ENCODE measurements around the gene ROR2.

ROR2 gene

GRCh38 chr9:91966503-91966902 is 16.5 kb upstream of the ROR2 start:
- TF ChIP-seq CSRNP3 (CRISPR knock-in tag; IDR thresholded peaks at IDR 0.05) (no peak), PPARA (CRISPR knock-in tag; IDR thresholded peaks at IDR 0.05; ENCODE audit: borderline replicate concordance) (no peak), GLIS3 (CRISPR knock-in tag; IDR thresholded peaks at IDR 0.05) (no peak), ZNF565 (CRISPR knock-in tag; conservative IDR thresholded peaks at IDR 0.05; ENCODE audit: low read depth) (no peak), SNAI2 (CRISPR knock-in tag; IDR thresholded peaks at IDR 0.05) (no peak), BACH2 (CRISPR knock-in tag; IDR thresholded peaks at IDR 0.05; ENCODE audit: borderline replicate concordance) (no peak), CSDC2 (CRISPR knock-in tag; IDR thresholded peaks at IDR 0.05) (no peak)
- no peak for ATAC-seq

GRCh38 chr9:91963711-91964240 is 13.7 kb upstream of the ROR2 start:
- no peak for TF ChIP-seq ZNF70 (CRISPR knock-in tag; IDR thresholded peaks at IDR 0.05)
- ATAC-seq: no peak

- no peak for ATAC-seq
- TF ChIP-seq ZFP3 (CRISPR knock-in tag; IDR thresholded peaks at IDR 0.05) (no peak), ARNTL (CRISPR knock-in tag; IDR thresholded peaks at IDR 0.05; ENCODE audit: borderline replicate concordance, low read depth) (no peak), RARB (CRISPR knock-in tag; IDR thresholded peaks at IDR 0.05) (no peak), SNAI2 (CRISPR knock-in tag; IDR thresholded peaks at IDR 0.05) (no peak), PATZ1 (CRISPR knock-in tag; IDR thresholded peaks at IDR 0.05; ENCODE audit: borderline replicate concordance) (no peak), CSDC2 (CRISPR knock-in tag; IDR thresholded peaks at IDR 0.05) (no peak), GLIS3 (CRISPR knock-in tag; IDR thresholded peaks at IDR 0.05) (no peak), OSR1 (CRISPR knock-in tag; IDR thresholded peaks at IDR 0.05) (no peak), ZC3H10 (CRISPR knock-in tag; IDR thresholded peaks at IDR 0.05) (no peak), CSRNP3 (CRISPR knock-in tag; IDR thresholded peaks at IDR 0.05) (no peak), CREB5 (CRISPR knock-in tag; IDR thresholded peaks at IDR 0.05; ENCODE audit: low read depth) (no peak), POU6F1 (CRISPR knock-in tag; IDR thresholded peaks at IDR 0.05; ENCODE audit: borderline replicate concordance, low read depth) (no peak)
Observed at GRCh38 chr9:91960367-91960766, 10.3 kb upstream of the ROR2 start.

GRCh38 chr9:91958174-91958573 is 8.1 kb upstream of the ROR2 start:
- no peak for ATAC-seq
- TF ChIP-seq GLIS3 (CRISPR knock-in tag; IDR thresholded peaks at IDR 0.05) (no peak), CSDC2 (CRISPR knock-in tag; IDR thresholded peaks at IDR 0.05) (no peak), RARB (CRISPR knock-in tag; IDR thresholded peaks at IDR 0.05) (no peak), ZFP30 (CRISPR knock-in tag; IDR thresholded peaks at IDR 0.05) (no peak), TCF4 (CRISPR knock-in tag; IDR thresholded peaks at IDR 0.05; ENCODE audit: borderline replicate concordance) (no peak)

- ATAC-seq: peak; percentile 85
- no peak for TF ChIP-seq ISL1 (CRISPR knock-in tag; IDR thresholded peaks at IDR 0.05)
- TF ChIP-seq ARNTL (CRISPR knock-in tag; IDR thresholded peaks at IDR 0.05; ENCODE audit: borderline replicate concordance, low read depth): no peak
- no peak for TF ChIP-seq ZNF70 (CRISPR knock-in tag; IDR thresholded peaks at IDR 0.05)
- no peak for TF ChIP-seq PATZ1 (CRISPR knock-in tag; IDR thresholded peaks at IDR 0.05; ENCODE audit: borderline replicate concordance)
- TF ChIP-seq CSRNP3 (CRISPR knock-in tag; IDR thresholded peaks at IDR 0.05): no peak
- TF ChIP-seq TCF4 (CRISPR knock-in tag; IDR thresholded peaks at IDR 0.05; ENCODE audit: borderline replicate concordance): no peak
- no peak for TF ChIP-seq TOX (CRISPR knock-in tag; IDR thresholded peaks at IDR 0.05; ENCODE audit: borderline replicate concordance)
- no peak for TF ChIP-seq ZNF8 (CRISPR knock-in tag; IDR thresholded peaks at IDR 0.05)
- no peak for TF ChIP-seq ESRRG (CRISPR knock-in tag; IDR thresholded peaks at IDR 0.05)
- TF ChIP-seq ZFP30 (CRISPR knock-in tag; IDR thresholded peaks at IDR 0.05): no peak
- no peak for TF ChIP-seq ZNF565 (CRISPR knock-in tag; conservative IDR thresholded peaks at IDR 0.05; ENCODE audit: low read depth)
Observed at GRCh38 chr9:91954841-91955471, 4.9 kb upstream of the ROR2 start.

All from SK-N-SH treated with all-trans-retinoic acid at 6 μM for 48 hours (cell line).